A673 (cell line): ENCODE data around the gene THRB. TPM values are rescaled to one million over a fixed set of nuclear protein-coding genes. Genes with fewer than 3 reads are reported as not detected.

Experiments
- BruUV-seq: library from RNA; stranded (reverse); fragments of 400-500 nt; replicated peaks from 2 replicates; lab custom pipeline; 2021; lab: Mats Ljungman, UMichigan
- CTCF ChIA-PET: fragments of 300-600 bp; sonication (Branson Sonifier 250); formaldehyde crosslinking; loops from one replicate; lab custom pipeline; 2022; ENCODE audit warnings: antibody characterized with exemption; lab: Charles Lee
- POLR2A ChIA-PET: fragments of 300-600 bp; sonication (Branson Sonifier 250); formaldehyde crosslinking; loops from one replicate; lab custom pipeline; 2022; ENCODE audit warnings: antibody characterized with exemption; ENCODE audit not compliant: low non-redundant PET; lab: Charles Lee
- DNase-seq: peaks from one replicate; pipeline ENCODE4 v3.0.0-alpha.2; 2015; ENCODE audit warnings: low spot score
- H3K27ac ChIP-seq: fragments of 200-600 bp; sonication (generic); 2 replicates; pipeline ENCODE4 v1.5.1; 2016; ENCODE audit warnings: mixed run types, low read depth, mild to moderate bottlenecking, mixed read lengths, antibody characterized with exemption, low read length; ENCODE audit not compliant: poor library complexity, severe bottlenecking
- H3K27me3 ChIP-seq: fragments of 200-600 bp; sonication (generic); replicated peaks from 2 replicates; pipeline ENCODE4 v1.6.1; 2017; ENCODE audit warnings: mixed run types, low read depth, mild to moderate bottlenecking, mixed read lengths, antibody characterized with exemption, low read length; ENCODE audit not compliant: insufficient read depth, poor library complexity
- H3K36me3 ChIP-seq: fragments of 200-600 bp; sonication (generic); 2 replicates; pipeline ENCODE4 v1.6.1; 2016; ENCODE audit warnings: mixed run types, mild to moderate bottlenecking, mixed read lengths, antibody characterized with exemption, low read length; ENCODE audit not compliant: insufficient read depth, poor library complexity, severe bottlenecking
- H3K4me1 ChIP-seq: fragments of 200-600 bp; sonication (generic); 2 replicates; pipeline ENCODE4 v1.6.1; 2017; ENCODE audit warnings: mixed run types, mild to moderate bottlenecking, mixed read lengths, antibody characterized with exemption, low read length; ENCODE audit not compliant: insufficient read depth, poor library complexity, severe bottlenecking
- H3K4me3 ChIP-seq: fragments of 200-600 bp; sonication (generic); 2 replicates; pipeline ENCODE4 v1.5.1; 2016; ENCODE audit warnings: low read depth, mixed run types, mild to moderate bottlenecking, mixed read lengths, low read length; ENCODE audit not compliant: poor library complexity, severe bottlenecking
- H3K9me3 ChIP-seq: fragments of 200-600 bp; sonication (generic); 2 replicates; pipeline ENCODE4 v1.6.1; 2016; ENCODE audit warnings: mixed run types, low read depth, mild to moderate bottlenecking, mixed read lengths, antibody characterized with exemption, low read length; ENCODE audit not compliant: poor library complexity, severe bottlenecking
- CTCF ChIP-seq: fragments of 300-800, 200-600 bp; sonication (generic); conservative IDR thresholded peaks from 2 replicates; pipeline ENCODE4 v1.5.1; 2017; ENCODE audit warnings: low read depth, mild to moderate bottlenecking, antibody characterized with exemption, low read length, moderate library complexity, mixed read lengths
- EZH2 ChIP-seq: fragments of 200-600 bp; sonication (generic); IDR thresholded peaks from 2 replicates; pipeline ENCODE4 v1.6.1; 2017; ENCODE audit warnings: borderline replicate concordance, low read depth, mild to moderate bottlenecking, mixed read lengths, antibody characterized with exemption, low read length; ENCODE audit not compliant: poor library complexity, severe bottlenecking
- intact Hi-C: fragments of 100-400 bp; cut with micrococcal nuclease; formaldehyde crosslinking; loops from one replicate; pipeline ENCODE4 v1.10.0; 2022; ENCODE audit not compliant: unreplicated experiment
- total RNA-seq: library from RNA; stranded (reverse); gene quantifications from 2 replicates; pipeline ENCODE4 v1.2.3, GENCODE V29; 2021

Gene THRB
- total RNA-seq, 1 experiment from 2014 or later, result 0.11 TPM

DNA sequence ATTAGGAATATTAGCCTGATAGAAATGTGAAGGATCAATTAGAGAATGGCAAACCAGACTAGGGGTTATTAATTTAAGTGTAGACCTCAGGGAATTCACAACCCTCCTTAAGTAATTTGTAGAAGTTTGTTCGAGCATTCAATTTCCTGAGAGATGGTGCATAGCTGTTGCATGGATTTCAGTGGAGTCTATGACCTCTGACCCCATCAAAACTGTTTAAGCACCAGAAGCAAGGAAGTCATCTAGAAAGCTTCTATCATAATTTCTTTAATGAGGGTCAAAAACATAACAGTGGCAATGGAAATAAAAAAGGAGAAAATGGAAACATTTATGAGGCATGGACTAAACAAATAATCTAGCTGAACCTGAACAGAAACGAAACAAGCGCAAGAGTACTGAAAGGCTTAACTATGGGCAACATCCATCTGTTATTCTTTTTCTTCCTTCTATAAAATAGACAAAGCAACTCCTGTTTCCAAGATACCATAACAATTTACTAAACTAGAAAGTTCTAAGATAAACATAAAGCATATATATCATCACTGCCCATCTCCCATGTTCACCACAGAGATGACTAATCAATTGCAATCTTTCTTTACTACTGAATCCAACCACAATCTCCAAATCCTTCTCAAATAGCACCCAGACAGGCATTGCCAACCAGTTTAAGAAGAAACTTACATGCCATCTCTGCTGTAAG is 151.4 kb downstream of the THRB start:
- POLR2A ChIA-PET, result no interaction called here
- CTCF ChIA-PET, result no interaction called here
- Histone ChIP-seq H3K27ac (no peak overlapping the region), H3K36me3 (no peaks in the 10 kb centered on the region), H3K27me3 (no peaks in the 10 kb centered on the region), H3K4me3 (no peak overlapping the region), H3K9me3 (no peaks in the 10 kb centered on the region), H3K4me1 (no peaks in the 10 kb centered on the region)
- DNase-seq, result no peak
- no TSS peak for BruUV-seq
- no peak for TF ChIP-seq EZH2
- no peak for TF ChIP-seq CTCF
- intact Hi-C loops, result no loop called here

DNA sequence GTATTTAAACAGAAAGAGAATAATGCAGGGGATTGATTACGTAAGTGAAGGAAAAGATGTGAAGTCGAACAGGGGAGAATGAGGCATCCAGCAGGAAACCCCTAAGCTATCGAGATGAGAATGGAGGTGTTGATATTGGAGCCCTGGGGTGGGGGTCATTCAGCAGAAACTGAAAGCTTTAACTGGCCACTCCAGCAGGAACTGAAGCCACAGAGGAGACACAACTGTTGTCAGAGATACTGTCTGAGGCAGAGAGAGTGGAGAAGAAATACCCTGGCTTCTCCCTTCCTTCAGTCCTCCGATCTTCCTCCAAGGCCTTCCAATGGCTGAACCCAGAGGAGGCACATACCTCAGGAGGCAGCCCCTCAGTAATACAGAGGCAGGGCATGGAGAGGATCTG is 152.4 kb downstream of the THRB start:
- Histone ChIP-seq H3K27me3 (no peaks in the 10 kb centered on the region), H3K36me3 (no peaks in the 10 kb centered on the region), H3K4me1 (no peaks in the 10 kb centered on the region), H3K27ac (no peak overlapping the region), H3K4me3 (no peak overlapping the region), H3K9me3 (no peaks in the 10 kb centered on the region)
- no peak for DNase-seq
- TF ChIP-seq CTCF, result no peak
- TF ChIP-seq EZH2, result no peak
- POLR2A ChIA-PET, result no interaction called here
- CTCF ChIA-PET, result no interaction called here
- intact Hi-C loops, result no loop called here
- no TSS peak for BruUV-seq

- Histone ChIP-seq H3K9me3 (no peaks in the 10 kb centered on the region), H3K27ac (no peak overlapping the region), H3K36me3 (no peaks in the 10 kb centered on the region), H3K4me1 (no peaks in the 10 kb centered on the region), H3K27me3 (no peaks in the 10 kb centered on the region), H3K4me3 (no peak overlapping the region)
- no TSS peak for BruUV-seq
- ChIA-PET CTCF (no interaction called here), POLR2A (no interaction called here)
- DNase-seq, result no peak
- intact Hi-C loops, result no loop called here
- TF ChIP-seq EZH2, result no peak
- TF ChIP-seq CTCF, result no peak
Observed at GRCh38 chr3:24341668-24342067, 153.0 kb downstream of the THRB start.
